GM15510 (cell line): ENCODE results near the gene TMC1.

ENCODE experiments used
- POLR2A ChIP-seq: IDR thresholded peaks from 3 replicates; pipeline ENCODE4 v1.6.1; 2011; ENCODE audit warnings: borderline replicate concordance; ENCODE audit not compliant: insufficient read length; ENCODE audit errors: extremely low read depth

Gene TMC1

DNA sequence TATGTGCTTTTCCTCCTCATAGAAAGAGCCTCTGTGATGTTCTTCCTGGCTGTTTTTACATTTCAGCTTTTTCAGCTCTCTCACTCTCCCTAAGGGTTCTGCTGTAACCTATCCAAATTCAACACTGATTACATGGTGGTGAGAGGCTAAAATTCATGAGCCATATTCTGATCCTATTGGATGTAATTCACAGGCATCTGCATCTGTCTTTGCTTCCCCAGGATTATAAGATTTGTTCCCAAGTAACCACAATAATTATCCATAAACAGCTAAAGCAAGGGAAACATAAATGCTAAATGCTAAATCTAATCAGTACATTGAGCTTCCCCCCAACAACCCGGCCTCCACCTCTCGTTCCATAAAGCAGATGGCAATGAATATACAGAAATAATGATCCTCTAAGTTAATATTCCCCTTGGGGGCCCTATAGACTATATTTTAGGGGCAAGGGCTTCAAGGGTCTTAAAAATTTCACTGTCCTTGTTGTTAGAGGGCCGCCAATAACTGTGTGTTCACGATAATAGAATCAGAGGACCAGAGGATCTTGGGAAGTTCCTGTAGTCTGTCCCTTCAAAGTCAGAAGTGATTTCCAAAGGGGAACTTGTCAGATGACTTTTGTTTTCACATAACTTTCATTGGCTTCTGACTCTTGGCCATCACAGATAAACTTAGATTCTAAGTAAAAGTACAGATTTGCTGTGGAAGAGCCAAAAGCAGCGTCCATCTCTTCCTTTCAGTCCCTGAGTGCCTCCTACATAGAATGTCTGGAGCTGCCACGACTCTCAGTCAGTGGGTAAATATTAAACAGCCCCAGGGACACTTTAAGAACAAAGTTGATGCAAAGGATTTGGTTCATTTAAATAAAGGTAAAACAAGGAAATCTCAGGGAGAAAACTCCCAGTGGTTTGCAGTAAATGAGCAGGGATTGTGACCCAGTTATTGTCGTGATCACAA is 305.9 kb downstream of the TMC1 start:
- no peak for TF ChIP-seq POLR2A

DNA sequence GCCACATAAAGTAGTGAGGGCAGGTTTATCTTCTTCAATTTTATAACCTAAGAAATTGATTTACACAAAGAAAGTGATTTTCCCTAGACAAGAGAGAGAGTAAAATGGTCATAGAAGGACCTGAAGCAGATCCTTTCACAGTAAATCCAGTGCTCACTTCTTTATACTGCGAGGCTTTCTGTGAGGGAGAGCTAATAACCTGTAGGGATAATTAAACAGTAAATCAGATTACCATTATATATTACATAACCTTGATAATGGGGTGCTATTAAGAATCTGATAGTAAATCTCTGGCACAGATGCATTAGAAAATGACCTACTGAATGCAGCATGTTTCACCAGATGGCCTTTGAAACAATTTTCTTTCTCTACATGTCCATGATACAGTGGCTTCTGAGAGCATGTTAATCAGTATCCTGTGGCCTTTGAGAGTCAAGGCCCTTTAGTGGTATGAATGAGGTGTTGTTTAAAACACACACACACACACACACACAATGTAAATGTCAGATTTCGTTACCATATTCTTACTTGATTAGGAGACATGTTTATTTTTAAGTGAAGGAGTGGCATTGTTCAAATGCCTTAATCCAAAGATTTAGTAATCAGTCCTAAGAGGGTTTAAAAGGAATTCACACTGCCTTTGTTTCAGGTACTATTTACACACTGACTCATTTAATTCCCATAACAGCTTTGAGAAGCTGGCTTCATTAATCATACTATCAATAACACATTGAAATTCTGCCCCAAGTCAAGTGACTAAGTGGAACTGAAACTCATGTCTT is 306.7 kb downstream of the TMC1 start:
- TF ChIP-seq POLR2A, result no peak

DNA sequence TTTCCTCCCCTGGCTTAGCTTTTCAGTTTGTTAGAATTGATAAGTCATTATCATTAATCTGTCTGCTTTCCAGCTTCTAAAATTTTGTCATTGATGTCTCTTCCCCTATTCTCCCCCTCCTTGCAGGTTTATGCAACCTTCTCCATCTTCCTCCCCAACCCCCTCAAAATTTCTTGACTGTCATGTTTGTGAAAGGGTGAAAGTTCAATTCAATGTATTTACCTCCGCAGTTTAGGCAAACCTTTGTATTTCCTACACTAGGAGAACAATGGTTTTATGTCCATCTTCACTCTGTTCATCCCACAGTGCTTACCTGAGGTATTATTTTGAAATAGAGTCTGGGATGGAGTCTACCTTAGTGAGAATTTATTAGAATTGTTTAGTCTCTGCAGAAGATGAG is 313.6 kb downstream of the TMC1 start:
- TF ChIP-seq POLR2A, result no peak

DNA sequence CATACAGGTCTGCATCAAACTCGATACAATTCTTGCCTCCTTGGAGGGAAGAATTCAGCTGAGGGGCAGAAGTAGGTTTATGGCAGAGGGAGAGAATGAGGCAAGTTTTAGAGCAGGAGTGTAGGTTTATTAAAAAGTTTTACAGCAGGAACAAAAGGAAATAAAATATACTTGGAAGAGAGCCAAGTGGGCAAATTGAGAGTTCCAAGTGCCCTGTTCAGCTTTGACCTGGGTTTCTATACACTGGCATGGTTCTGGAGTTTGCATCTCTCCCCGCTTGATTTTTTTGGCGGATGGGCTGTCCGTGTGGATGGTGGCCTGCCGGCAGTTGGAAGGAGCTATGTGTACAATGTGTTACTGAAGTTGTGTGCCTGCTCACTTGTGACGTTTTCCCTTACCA is 315.4 kb downstream of the TMC1 start:
- TF ChIP-seq POLR2A, result no peak

DNA sequence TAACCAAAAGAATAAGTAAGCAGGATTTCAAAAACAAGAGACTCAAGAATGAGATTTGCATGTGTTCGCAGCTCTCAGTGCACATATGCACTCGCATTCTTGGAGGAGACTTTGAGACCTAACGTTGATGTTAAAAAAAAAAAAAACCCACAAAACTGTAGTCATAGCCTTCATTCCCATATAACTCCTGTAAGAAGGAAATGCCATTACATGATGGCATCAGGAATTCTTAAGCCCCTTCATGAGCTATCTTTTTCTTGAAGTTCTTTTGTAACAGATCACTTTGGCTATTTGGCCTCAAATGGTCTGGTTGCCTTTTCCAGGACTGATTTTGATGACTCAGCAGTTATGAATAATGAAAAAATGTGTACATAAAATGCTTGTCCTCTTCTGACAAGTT is 317.7 kb downstream of the TMC1 start:
- no peak for TF ChIP-seq POLR2A

DNA sequence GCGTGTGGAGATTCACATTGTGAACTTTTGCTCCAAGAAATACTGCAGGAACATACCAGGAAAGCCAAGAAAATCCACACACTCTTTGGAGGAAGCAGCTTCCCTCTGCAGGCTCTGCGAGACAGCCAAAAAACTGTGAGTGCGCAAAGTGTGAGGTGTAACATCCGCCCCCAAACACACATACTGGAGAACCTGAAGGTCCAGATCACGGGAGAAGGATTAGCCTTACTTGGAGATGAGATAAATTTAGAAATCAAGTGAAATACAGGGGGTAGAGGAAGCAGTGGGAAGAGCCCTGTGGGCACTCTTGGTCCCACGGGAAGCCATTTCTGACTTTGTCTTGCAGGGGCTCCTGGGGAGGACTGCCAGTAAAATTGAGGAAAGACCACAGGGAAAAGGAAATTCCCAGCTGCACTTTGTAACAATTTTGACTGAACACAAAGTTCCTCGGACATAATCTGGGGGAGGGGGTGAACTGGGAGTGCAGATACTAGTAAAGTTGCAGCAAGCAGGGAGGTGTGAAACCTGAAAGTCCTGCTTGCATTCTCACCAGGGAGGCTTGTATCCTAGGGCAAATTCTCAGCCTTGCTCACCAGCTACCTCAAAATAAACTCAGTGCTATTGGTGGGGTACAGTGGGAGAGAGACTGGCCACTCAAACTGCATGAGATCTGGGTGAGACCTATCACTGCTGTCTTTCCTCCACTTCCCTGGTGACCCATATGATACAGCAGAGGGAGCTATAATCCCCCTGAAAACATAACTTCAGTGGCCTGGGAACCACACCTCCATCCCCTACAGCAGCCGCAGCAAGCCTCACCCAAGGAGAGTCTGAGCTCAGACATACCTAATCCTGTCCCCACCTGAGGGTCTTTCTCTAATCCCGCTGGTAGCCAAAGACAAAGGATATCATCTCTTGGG is 322.4 kb downstream of the TMC1 start:
- no peak for TF ChIP-seq POLR2A

DNA sequence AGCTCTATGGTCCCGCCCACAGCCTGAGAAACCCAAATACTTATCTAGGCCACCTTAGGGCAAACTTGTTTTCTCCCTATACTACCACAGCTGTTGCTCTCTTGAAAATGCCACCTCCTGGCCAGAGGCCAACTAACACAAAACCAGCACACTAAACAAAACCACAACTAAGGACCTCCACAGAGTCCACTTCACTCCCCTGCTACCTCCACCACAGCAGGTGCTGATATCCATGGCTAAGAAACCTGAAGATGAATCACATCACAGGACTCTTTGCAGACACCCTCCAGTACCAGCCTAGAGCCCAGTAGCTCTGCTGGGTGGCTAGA is 323.0 kb downstream of the TMC1 start:
- no peak for TF ChIP-seq POLR2A

DNA sequence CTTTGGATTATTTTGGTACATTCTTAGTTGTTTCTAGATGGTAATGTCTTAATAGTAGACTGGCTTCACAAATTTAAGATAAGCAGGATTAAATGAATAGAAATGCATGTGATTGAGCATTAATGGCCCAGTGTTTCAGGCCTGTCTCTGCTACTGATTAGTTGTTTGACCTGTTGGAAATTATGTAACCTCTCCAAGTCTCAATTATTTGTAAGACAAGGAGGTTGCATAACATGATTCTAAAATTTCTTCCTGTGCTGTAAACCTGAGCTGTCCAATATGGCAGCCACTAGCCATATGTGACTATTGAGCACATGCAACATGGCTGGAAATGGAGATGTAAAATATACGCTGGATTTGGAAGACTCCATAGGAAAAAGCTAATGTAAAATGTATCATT is 333.9 kb downstream of the TMC1 start:
- TF ChIP-seq POLR2A, result no peak

DNA sequence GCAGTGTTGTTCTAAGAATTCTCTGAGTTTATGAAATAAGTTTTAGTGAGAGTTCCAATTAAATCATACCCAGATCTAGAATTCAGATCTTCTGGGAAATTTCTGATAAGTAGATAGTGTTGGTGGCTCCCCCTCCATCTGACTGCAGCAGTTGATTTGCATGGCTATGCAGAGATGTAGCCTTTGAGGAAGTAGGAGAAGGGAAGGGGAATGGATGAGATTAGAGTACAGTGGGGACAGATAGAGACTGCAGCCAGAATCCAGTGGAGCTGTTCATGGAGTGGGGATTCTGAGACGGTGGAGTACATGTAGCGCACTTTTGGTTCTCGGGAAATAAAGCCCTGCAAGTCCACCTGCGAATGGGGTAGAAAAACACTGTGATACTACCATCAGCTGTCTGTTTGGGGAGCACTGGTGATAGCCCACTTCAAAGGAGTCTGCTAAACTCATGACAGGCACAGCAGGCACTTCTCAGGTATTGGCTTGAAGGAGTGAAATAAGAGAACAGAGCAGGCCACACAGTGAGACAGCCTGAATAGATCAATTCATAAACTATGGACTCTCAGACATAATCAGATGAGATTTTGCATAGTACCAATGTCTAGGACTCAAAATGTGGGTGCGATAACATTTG is 334.6 kb downstream of the TMC1 start:
- no peak for TF ChIP-seq POLR2A

DNA sequence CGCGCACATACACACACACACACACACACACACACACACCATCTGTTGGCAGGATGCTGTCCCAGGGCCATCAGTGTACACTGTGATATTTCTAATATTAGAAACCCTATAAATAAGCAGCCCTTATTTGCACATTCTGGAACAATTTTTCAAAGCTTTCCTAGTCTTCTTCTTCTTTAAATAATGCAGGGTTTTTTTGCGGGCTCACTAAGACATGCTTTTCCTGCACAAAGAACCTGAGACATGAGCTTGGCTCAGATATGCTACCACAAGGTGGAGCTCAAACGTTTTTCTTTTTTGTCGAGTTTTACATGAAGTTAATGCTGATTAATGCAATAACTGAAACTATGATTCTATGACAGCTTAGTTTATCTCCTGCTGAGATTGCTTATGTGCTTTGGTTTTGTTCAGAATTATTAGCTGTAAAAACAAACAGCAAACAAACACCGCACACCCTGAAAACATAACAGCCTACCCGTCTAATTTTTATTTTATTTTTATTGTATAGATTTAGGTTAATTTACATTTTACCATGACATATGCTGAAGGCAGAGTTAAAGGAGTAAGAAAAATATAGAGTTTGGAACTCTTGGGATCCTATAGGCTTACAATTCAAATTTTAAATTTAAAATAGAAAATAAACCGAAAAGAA is 335.7 kb downstream of the TMC1 start:
- no peak for TF ChIP-seq POLR2A

DNA sequence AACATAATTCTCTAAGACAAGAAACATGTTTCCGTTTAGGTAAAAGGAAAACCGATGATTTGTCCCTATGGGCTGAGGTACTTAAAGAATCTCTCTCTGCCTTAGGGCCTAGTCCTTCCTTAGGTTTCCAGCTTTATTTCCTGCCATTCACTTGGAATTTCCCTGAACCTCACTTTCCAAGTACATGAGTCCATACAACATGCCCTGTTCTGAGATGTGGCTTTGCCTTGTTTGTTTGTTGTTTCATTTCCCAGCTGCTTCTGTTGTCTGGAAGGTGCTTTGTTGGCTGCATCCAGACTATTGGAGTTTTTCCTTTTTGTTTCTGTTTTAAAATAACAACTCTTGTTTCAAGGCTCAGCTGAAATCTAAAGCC is 336.2 kb downstream of the TMC1 start:
- no peak for TF ChIP-seq POLR2A

DNA sequence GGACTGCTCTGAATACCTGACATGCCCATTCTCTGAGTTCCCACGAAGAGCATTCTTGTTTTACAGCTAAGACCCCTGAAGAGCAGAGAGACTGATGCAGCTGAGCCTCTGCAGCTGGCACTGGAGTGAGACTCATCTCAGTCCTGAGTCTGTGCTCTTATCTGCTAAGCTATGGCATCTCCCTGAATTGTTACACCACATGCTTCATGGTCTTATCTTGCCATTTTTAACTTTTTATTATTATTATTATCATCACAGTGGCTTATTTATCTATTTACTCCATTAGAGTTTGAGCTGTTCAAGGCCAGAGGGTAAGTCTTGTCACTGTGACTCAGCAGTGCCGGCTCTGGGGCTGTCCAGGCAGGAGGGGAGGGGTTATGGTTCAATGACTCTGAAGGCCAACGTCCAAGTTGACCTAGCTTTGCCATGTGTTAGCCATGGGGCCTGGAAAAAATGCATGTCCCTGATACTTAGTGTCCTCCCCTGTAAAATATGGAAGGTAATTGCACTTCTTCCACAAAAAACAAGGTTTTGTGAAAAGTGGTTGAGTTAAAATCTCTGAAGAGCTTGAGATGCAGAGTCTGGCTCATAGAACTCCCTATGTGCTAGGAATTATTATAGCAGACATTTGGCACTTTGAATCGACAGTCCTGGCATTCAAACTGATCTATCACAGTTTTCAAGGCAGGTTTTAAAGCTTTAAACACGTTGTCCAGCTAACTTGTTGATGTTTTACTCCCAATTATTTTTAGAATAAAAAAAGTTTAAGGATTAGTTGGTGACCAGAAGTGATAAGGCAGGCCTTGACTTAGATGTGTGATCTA is 336.9 kb downstream of the TMC1 start:
- no peak for TF ChIP-seq POLR2A

DNA sequence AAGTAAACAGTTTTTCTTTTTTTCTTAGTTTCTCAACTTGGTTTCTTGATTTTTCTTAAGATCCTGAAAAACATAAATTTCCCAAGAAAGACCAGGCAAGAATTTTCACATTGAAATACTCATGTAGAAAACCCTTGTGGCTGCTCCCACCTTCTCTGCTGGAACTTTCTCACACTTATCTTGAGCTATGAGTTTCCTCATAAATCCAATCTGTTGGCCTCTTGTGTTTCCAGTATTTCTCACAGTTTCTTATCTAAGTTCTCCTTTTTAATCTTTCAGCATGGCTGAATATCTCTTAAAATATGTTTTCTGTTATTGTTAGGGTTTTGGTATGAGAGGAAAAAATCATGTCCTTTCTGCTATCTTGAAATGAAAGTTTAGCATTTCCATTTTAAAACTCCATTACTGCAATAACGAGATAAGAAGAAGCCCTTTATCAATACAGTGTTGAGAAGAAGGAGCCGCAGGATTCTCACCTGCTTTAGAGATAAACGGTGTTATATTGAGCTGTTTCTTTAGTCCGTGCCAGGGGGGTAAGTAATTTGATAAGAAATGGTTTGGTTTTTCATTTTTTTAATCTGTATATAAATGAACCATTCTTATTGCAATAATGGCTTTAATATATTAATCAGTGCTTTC is 342.2 kb downstream of the TMC1 start:
- TF ChIP-seq POLR2A, result no peak

DNA sequence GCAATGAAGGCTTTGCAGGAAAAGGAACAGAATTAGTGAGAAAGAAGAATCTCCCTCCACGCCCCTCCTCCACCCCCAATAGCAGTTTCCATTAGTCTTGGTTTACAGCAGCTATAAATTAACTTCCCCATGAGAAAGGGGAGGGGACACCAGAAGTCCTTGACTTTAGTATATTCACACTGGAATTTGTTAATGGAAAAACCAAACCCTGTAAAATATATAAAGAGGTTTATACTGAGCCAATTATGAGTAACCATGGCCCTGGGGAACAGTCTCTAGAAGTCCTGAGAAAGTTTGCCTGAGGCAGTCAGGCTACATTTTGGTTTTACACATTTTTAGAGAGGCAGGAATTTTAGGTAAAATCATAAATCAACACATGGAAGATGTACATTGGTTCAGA is 342.9 kb downstream of the TMC1 start:
- no peak for TF ChIP-seq POLR2A

DNA sequence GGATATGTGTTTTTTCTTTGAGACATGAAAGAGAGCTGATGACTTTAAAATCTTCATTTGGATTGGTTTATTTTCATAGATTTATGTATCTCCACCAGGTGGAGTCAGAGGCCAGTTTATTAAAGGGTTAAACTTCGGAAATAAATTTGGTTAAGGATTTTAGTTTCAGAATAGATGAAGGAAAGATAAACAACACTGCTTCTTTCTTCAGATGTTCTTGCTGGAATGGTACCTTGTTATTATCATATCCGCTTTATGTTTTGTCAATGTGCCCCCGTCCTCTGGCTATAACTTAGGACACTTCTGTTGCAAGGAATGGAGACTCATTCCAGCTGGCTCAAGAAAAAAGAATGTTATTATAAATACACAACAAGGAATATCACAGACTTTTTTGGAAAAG is 350.3 kb downstream of the TMC1 start:
- TF ChIP-seq POLR2A, result no peak
